Body of pancreas (tissue), 4 donors: Measurements from ENCODE around the gene PDE1C.

ENCODE experiments used
- CTCF ChIP-seq, 7 experiments: fragments of 450-650 bp in 4 of 7; fragments of 200-600 bp in 3 of 7; sonication (generic) in 3 of 7; IDR thresholded peaks; one replicate each; pipeline ENCODE4 v1.5.1; 2016 to 2019; ENCODE audit warnings: antibody characterized with exemption in 7 of 7
- POLR2A ChIP-seq, 3 donors: fragments of 450-650 bp; IDR thresholded peaks; one replicate each; pipeline ENCODE4 v1.6.1; 2016; ENCODE audit warnings: antibody characterized with exemption in 3 of 3, mild to moderate bottlenecking in 2 of 3

- TF ChIP-seq CTCF (IDR thresholded peaks at IDR 0.05) (peak in 6 of 7 experiments; percentile 67 to 79 (median 71)), POLR2A (IDR thresholded peaks at IDR 0.05) (no peak)
Observed at GRCh38 chr7:31782411-31782991, 287.7 kb downstream of the PDE1C start.
